ENCODE measurements around the gene SNX33. TPM values are rescaled to one million over a fixed set of nuclear protein-coding genes. Genes with fewer than 3 reads are reported as not detected.
"Not testable (repeated sequence)": the region's sequence is repeated elsewhere in the genome, so short reads cannot be mapped to it uniquely, and the experiment has no call there.

SNX33 gene
- total and polyA plus RNA-seq, 8 donors: 21.4 to 34.7 (median 23.0) TPM

DNA sequence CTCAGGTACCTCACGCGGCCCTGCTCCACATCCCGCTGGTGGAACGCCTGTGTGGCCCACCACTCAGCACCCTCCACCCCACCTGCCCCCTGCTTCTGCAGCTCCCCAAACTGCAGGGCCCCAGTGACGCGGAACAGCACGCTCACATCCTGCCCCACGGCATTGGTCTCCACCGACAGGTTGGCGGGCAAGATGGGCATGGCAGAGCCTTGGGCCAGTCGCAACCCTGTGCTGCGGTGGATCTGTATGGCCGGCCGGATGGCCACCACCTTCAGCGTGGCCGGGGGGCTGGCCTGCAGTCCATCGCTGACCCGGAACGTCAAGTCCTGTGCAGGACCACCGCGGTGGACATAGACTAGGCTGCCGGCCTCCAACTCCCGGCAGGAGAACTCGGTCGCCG, 41.1 kb downstream of the SNX33 start:
- intact Hi-C loops (cut with DNase I): loop anchor here in 1 of 2 donors (10.0 kb wide), 1 partner anchor 116 kb away; no protein-coding TSS in a partner anchor
- TF ChIP-seq, protein P1, sequence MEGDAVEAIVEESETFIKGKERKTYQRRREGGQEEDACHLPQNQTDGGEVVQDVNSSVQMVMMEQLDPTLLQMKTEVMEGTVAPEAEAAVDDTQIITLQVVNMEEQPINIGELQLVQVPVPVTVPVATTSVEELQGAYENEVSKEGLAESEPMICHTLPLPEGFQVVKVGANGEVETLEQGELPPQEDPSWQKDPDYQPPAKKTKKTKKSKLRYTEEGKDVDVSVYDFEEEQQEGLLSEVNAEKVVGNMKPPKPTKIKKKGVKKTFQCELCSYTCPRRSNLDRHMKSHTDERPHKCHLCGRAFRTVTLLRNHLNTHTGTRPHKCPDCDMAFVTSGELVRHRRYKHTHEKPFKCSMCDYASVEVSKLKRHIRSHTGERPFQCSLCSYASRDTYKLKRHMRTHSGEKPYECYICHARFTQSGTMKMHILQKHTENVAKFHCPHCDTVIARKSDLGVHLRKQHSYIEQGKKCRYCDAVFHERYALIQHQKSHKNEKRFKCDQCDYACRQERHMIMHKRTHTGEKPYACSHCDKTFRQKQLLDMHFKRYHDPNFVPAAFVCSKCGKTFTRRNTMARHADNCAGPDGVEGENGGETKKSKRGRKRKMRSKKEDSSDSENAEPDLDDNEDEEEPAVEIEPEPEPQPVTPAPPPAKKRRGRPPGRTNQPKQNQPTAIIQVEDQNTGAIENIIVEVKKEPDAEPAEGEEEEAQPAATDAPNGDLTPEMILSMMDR (IDR thresholded peaks at IDR 0.05): no peak
- ATAC-seq: no peak

DNA sequence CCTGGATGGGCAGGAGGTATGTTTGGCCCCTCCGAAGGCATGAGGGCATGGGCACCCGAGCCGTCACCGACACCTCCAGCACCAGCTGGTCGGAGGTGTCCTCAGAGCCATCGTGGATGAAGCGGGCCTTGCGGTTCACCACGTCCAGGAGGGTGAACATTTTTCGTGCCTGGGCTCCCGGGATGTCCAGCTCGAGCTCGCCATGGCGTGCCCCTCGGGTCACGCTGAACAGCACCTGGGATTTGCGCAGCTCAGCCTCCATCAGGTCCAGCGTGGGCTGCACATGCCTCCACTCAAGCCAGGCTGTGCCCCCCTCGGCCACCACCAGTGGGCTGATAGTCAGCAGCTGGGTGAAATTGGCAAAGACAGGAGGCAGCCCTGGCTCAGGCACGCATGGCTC, 41.7 kb downstream of the SNX33 start:
- peak in 1 of 4 donors; percentile 66 for DNase-seq
- not testable (repeated sequence) for H3K36me3 ChIP-seq, H3K27ac ChIP-seq, ATAC-seq, H3K4me3 ChIP-seq, H3K9me3 ChIP-seq
- intact Hi-C loops (cut with DNase I): loop anchor here in 1 of 2 donors (10.0 kb wide), 1 partner anchor 115 kb away; no protein-coding TSS in a partner anchor
- Histone ChIP-seq H3K4me1 (peaks cover 6 to 12% of the 10 kb centered on the region in 2 donors), H3K27me3 (peaks cover 0 to 16% of the 10 kb centered on the region in 2 donors)

More for the DNA sequence above, 41.1 kb downstream of the SNX33 start:
- Histone ChIP-seq H3K27me3 (peaks cover 0 to 10% of the 10 kb centered on the region in 2 donors), H3K4me3 (no peak overlapping the region), H3K27ac (no peak overlapping the region), H3K4me1 (peaks cover 0 to 10% of the 10 kb centered on the region in 2 donors), H3K9me3 (no peaks in the 10 kb centered on the region), H3K36me3 (no peaks in the 10 kb centered on the region)
- DNase-seq: no peak

DNA sequence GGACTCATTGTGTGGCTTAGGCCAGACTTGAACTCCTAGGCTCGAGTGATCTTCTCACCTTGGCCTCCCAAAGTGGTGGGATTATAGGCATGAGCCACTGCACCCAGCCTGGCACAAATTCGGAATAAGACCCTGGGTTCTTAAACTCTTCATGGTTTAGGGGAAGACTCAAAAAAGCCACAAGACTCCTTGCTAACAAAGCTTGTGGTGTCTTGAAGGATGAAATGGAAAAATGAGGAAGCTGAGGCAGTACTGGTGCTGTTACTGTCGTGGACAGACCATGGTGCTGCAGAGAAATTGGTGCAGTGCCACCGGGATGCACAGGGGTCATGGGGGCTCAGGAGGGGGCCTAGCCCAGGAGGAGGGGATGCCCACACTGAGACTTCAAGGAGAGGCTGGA, 44.6 kb downstream of the SNX33 start:
- H3K27me3 ChIP-seq: peaks cover 0 to 31% of the 10 kb centered on the region in 2 donors
- H3K36me3 ChIP-seq; H3K4me3 ChIP-seq; intact Hi-C loops (cut with DNase I); ATAC-seq; H3K9me3 ChIP-seq; H3K27ac ChIP-seq; DNase-seq: not testable (repeated sequence)
- H3K4me1 ChIP-seq: peaks cover 13 to 33% of the 10 kb centered on the region in 2 donors

DNA sequence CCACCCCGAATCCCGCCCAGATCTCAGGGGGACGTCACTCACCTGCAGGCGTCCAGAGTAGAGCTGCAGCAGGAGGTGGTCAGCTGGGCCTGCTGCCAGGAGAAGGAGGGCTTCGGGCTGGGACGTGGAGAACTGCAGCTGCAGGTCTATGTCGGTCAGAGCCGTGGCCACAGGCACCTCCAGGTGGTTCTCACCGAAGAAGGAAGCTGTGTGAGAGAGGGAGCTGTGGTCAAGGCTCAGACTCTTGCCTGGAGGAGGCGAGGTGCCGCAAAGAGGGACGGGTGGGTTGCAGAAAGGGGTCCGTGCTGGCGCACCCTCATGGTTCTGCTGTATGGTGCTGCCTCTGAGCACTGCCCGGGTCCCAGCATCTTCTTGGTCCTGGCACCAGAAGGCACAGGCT, 45.3 kb downstream of the SNX33 start:
- Histone ChIP-seq H3K27me3 (peaks cover 0 to 31% of the 10 kb centered on the region in 2 donors), H3K4me1 (peaks cover 13 to 33% of the 10 kb centered on the region in 2 donors)
- H3K9me3 ChIP-seq; intact Hi-C loops (cut with DNase I); H3K27ac ChIP-seq; DNase-seq; H3K36me3 ChIP-seq; H3K4me3 ChIP-seq; ATAC-seq: not testable (repeated sequence)

DNA sequence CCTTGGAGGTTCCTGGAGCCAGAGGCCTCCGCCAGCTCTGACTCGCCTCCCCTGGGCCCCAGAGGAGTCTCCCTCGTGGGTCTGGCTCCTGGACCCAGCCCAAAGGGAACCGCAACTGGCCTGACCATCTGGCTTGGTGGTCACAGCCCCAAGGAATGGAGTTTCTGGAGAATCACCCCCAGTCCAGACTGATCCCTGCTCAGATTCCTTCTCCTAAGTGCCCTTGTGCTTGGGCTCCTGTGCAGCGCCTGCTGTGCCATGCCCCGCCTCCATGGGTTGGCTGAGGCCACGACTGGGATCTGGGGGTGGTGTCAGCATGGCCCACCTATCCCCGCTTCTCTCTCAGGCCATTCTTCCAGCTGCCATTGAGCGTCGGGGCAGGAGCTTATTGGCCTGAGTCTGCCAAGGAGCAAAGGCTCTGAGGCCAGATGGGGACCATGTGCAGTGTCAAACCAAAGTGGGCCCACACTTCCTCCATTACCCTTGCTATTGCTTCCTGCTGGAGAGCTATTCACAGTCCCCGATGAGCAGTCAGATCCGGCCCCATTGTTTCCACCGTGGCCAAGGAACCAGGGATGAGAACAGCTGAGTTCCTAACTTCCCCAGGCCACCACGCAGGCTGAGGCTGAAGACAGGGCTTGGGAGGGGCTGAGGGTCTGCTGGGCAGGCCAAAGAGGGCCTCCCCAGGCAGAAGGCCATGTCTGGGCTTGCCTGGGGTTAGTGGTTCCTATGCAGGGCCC, 46.0 kb downstream of the SNX33 start:
- Histone ChIP-seq H3K9me3 (no peaks in the 10 kb centered on the region), H3K36me3 (no peaks in the 10 kb centered on the region), H3K4me3 (no peak overlapping the region), H3K27ac (peak overlapping the region; percentile 20 to 48), H3K4me1 (peaks cover 13 to 33% of the 10 kb centered on the region in 2 donors), H3K27me3 (peaks cover 0 to 31% of the 10 kb centered on the region in 2 donors)
- intact Hi-C loops (cut with DNase I): no loop called here
- DNase-seq: no peak
- TF ChIP-seq, protein P1 (IDR thresholded peaks at IDR 0.05): no peak
- ATAC-seq: no peak

DNA sequence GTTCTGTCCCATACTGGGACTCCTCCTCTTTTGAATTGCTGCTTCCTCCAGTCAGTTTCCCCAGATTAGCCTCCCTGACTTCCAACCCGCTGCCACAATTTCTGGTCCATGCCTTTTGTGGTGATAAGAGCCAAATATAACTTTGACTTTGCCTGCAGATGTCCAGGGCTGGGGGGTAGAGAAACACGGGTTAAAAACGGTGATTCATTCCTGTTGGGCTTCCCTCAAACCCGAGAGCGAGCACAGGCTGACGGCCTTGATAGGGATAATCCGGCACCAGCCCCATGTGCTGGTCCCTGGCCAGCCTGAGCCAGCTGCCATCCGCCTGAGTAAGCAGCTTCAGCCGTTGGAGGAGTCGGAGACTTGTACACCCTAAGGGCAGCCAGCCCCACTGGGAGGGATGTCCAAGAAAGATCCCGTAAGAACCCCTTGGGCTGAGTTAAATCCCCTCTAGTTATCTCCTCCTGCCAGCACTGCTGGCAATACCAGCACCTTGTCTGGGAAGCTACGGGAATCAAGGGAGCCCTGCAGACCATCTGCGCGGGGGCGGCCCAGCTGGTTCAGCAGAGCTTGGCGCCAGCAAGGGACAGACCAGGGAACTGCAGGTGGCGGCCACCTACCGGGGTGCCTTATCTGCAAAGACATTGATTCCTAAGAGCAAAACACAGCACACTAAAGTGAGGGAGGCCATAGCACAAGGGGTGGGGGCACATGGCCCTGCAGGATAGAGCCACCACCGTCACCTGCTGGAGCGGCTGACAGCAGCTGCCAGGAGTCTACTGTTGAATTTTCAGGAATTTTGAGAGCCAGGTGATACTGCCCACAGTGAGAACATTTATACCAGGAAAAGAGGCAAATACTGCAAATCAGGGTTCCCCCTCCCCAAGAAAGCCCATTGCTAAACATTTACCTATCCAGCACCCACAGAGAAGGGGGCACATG, 46.8 kb downstream of the SNX33 start:
- TF ChIP-seq, protein P1 (IDR thresholded peaks at IDR 0.05): no peak
- H3K4me3 ChIP-seq: no peak overlapping the region
- H3K27ac ChIP-seq: peak overlapping the region; percentile 20 to 48
- peaks cover 13 to 38% of the 10 kb centered on the region in 2 donors for H3K4me1 ChIP-seq
- DNase-seq (peak in 3 of 4 donors; percentile 56 to 82 (median 62)), ATAC-seq (peak; percentile 76)
- no peaks in the 10 kb centered on the region for H3K36me3 ChIP-seq
- no peaks in the 10 kb centered on the region for H3K9me3 ChIP-seq
- peaks cover 0 to 31% of the 10 kb centered on the region in 2 donors for H3K27me3 ChIP-seq
- intact Hi-C loops (cut with DNase I): no loop called here
